ENCODE data around the gene SULT6B1.

SULT6B1 gene

GRCh38 chr2:37132914-37133313 lies 55.6 kb downstream of the SULT6B1 start:
- Histone ChIP-seq H3K9ac (ENCODE audit: low read depth, low read length) (no peak overlapping the region), H3K36me3 (ENCODE audit: control insufficient read depth, insufficient read depth, low read length) (peaks cover 8% of the 10 kb centered on the region), H3K4me1 (ENCODE audit: control insufficient read depth, insufficient read depth, low read length) (no peaks in the 10 kb centered on the region), H3K4me3 (ENCODE audit: low read depth, low read length) (no peak overlapping the region), H3K9me3 (ENCODE audit: control insufficient read depth, insufficient read depth, low read length) (no peaks in the 10 kb centered on the region), H3K27me3 (ENCODE audit: control insufficient read depth, insufficient read depth, low read length) (no peaks in the 10 kb centered on the region)

DNA sequence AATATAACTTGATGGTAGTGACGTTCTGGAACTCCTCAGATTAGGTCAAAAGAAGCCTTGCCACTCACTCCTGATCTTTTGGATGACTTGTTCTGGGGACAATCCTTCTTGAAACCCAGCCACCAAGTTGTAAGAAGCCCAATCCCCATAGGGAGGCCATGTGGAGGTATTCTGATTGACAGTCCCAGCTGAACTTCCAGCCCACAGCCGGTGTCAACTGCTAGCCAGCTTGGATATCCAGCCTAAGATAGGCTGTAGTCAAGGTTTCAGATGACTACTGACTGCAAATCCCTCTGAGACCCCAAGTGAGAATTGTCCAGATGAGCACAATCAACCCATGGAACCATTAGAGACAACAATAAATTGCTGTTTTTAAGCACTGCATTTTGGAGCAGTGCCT lies 63.1 kb downstream of the SULT6B1 start:
- H3K4me1 ChIP-seq (ENCODE audit: control insufficient read depth, insufficient read depth, low read length), result no peaks in the 10 kb centered on the region
- no peak overlapping the region for H3K9ac ChIP-seq (ENCODE audit: low read depth, low read length)
- H3K36me3 ChIP-seq (ENCODE audit: control insufficient read depth, insufficient read depth, low read length), result peaks cover 4% of the 10 kb centered on the region
- no peaks in the 10 kb centered on the region for H3K9me3 ChIP-seq (ENCODE audit: control insufficient read depth, insufficient read depth, low read length)
- H3K4me3 ChIP-seq (ENCODE audit: low read depth, low read length), result no peak overlapping the region
- no peaks in the 10 kb centered on the region for H3K27me3 ChIP-seq (ENCODE audit: control insufficient read depth, insufficient read depth, low read length)

- H3K27me3 ChIP-seq (ENCODE audit: control insufficient read depth, insufficient read depth, low read length), result no peaks in the 10 kb centered on the region
- peaks cover 5% of the 10 kb centered on the region for H3K36me3 ChIP-seq (ENCODE audit: control insufficient read depth, insufficient read depth, low read length)
- H3K4me3 ChIP-seq (ENCODE audit: low read depth, low read length), result no peak overlapping the region
- H3K4me1 ChIP-seq (ENCODE audit: control insufficient read depth, insufficient read depth, low read length), result no peaks in the 10 kb centered on the region
- H3K9me3 ChIP-seq (ENCODE audit: control insufficient read depth, insufficient read depth, low read length), result no peaks in the 10 kb centered on the region
- no peak overlapping the region for H3K9ac ChIP-seq (ENCODE audit: low read depth, low read length)
Observed at GRCh38 chr2:37119157-37119556, 69.3 kb downstream of the SULT6B1 start.

Data from iPS-15b (cell line).